HG02885 (cell line): Measurements from ENCODE around the gene SERF2.
"Not testable (repeated sequence)": the region's sequence is repeated elsewhere in the genome, so short reads cannot be mapped to it uniquely, and the experiment has no call there.

Experiments used
- ATAC-seq: cut with Tn5 transposase; IDR thresholded peaks from one replicate; pipeline ENCODE4 v1.9.1; 2021; ENCODE audit warnings: mild to moderate bottlenecking; ENCODE audit not compliant: unreplicated experiment, poor library complexity

Gene SERF2

DNA sequence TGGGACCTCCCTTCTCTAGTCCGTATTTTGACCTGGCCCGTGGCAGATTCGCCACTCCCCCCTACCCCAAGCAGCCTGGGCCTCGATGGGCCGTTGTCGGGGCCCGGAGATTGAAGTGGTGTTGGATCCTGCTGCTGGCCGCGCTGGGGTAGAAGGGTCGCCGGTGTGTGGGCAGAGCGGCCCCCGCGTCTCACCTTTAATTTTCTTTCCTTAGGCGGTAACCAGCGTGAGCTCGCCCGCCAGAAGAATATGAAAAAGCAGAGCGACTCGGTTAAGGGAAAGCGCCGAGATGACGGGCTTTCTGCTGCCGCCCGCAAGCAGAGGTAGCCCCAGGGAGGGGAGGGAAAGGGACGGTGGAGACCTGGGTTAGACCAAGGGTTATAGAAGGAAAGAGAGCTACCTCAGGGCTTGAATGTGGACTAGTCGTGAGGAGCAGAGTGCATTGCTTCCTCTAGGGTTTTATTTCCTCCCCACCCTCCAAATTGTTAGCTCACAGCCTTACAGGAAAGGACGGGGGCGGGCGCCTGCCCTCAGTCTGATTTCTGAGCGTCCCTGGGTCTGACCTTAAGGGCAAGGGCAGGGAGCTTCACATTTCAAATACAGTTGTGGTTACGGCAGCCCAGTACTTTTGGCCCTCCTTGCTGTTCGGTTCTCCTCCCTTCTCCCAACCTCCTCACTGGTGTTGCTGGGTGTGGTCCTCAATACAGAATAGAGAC lies 799 bp downstream of the SERF2 start:
- no peak for ATAC-seq

GRCh38 chr15:43793647-43794046 lies 1.5 kb downstream of the SERF2 start:
- ATAC-seq: no peak

DNA sequence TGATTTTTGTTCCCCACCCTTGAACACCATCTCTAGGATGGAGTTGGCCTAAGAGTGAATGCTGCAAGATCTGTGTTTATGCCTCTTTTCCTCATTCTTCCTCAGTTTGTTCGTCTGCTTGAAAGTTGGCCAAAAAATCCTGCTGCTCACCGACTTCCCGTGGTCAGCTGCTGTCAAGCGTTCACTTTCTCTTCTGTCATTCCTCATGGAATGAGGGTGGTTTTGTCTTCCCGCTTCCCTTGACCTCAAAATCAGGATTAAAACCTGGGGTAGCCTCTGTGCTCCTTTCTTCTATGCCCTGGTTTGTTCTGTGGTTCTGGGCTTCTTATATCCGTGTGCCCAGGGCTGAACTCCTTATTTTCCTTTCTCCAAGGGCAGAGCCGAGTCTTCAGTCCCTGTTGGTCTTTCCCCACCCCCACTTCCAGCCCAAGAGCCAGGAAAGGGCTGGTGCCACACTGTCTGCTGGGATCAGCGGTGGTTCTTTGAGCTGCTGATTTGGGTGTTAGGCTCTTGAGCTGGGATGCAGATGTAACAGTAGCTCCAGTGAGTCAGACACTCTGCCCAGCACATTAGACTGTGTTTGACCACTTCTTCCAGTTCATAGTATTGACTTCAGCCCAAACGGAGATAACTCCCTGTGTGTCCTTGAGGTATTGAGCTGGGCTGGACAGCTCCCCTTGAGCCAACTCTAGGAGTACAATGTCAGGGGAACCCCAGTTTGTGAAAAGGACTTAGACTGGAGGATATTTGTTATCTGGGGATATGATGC lies 2.3 kb downstream of the SERF2 start:
- no peak for ATAC-seq

GRCh38 chr15:43795197-43795596 lies 3.1 kb downstream of the SERF2 start:
- no peak for ATAC-seq

- ATAC-seq: no peak
These were observed 3.9 kb downstream of the SERF2 start for GRCh38 chr15:43795997-43796396.

- ATAC-seq: no peak
These were observed 4.4 kb downstream of the SERF2 start for GRCh38 chr15:43796566-43796965.

DNA sequence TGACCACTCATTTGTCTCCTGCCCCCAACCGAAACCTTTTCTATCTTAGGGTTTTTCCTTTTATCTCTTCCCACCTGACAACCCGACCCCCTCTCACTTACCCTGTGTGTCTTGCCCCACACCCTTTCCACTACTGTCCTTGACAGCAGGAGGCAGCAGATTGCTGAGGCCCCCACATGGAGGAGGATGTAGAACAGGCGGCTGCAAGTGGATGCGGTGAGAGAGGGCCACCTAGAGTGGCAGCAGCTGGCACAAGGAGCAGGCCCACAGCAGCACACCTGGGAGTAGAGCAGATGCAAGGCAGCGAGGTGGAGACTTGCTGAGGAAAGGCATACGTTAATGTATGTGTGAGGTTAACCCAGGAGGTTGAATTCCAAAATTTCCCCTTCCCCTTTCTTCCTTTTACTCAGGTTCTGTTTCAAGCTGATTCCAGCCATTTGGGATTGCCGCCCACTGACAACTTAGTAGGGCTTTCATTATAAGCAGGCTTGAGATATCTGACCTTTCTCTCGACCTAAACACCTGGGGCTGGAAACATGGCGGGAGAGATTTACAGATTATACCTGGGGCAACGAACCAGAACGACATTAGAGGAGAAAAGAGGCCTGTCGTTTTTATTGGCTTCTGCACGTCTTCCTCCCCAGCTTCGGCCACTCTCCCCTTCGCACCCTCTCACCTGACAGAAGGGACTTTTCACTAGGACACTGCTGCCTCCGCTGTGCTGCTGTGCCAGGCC lies 7.3 kb downstream of the SERF2 start:
- no peak for ATAC-seq

DNA sequence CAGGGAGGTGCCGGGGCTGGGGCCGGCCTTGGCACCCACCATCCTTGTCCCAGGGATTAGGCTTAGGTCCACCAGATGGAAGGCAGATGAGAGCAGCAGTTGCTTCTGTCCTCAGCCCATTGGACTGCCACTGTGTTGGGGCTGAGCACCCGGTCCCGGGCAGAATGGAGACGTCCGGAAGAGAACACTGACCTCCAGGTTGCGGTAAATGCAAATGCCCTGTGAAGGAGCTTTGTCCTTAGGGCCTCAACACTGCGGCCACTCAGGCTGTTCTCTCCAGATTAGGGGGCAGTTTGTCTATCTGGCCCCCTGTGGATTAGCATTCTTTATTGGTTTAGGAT lies 7.8 kb downstream of the SERF2 start, which contains the start of gene SERINC4:
TSS of gene SERINC4 (minus strand) at position 276 of the 341 bp plus-strand sequence. CDS start at position 42, 234 bp downstream.
- no peak for ATAC-seq

DNA sequence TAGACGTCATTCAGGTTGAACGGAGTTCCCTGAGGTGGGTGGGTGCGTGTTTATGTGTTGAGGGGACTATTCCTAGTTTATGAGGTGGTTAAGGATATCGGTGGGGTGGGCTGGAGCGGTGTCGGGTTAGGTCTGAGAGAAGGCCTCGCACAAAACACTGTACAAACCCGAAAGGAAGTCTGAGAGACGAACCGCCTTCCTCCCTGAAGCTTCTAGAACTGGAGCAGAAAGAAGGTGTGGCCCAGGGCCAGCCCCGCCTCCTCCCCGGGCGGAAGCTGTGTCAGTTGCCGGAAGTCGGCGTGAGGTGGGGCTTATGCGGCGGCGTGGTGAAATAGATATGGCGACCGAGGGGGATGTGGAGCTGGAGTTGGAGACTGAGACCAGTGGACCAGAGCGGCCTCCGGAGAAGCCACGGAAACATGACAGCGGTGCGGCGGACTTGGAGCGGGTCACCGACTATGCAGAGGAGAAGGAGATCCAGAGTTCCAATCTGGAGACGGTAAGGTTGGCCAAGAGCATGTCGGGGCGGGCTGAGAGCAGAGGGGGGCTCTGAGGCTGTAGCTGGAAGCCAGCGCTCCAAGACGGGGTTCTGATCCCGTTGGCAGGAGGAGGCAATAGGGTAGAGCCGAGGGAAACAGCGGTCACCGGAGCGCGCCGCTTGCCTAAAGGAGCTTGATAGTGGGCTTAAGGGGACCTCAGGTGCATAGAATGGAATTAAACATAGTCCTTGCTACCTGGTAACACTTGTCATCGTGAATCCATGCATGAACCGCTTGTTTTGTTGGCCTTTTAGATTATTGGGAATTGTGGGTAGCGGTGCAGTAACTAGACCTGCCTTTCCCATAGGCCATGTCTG lies 8.4 kb downstream of the SERF2 start, which contains the start of gene HYPK:
TSS of gene HYPK (plus strand) at position 314 of the 856 bp plus-strand sequence. CDS start at position 338, 24 bp downstream.
- ATAC-seq: peak; percentile 91

- not testable (repeated sequence) for ATAC-seq
These were observed 10.6 kb downstream of the SERF2 start for GRCh38 chr15:43802676-43803075.

DNA sequence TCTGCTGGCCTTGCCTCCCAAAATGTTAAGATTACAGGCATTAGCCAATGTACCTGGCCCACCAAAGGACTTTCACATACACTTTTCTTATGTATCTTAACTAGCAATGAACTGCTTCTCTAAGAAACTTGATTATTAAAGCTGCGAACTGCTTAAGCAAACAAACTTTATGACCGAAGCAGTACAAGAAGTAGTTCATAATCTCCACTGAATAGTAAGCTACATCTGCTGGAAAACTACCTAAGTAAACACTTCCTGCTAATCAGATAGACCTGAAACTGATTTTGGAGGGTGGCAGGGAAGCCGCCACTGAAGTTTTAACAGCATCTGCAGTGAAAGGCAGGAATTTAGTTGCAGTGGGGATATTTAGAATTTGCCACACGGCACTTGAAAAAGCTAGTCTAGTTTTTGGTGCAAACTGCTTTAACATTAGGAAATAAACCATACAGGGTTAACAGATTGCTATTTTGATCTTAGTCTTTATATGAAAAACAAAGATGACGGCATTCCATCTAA lies 16.4 kb downstream of the SERF2 start:
- ATAC-seq: no peak

DNA sequence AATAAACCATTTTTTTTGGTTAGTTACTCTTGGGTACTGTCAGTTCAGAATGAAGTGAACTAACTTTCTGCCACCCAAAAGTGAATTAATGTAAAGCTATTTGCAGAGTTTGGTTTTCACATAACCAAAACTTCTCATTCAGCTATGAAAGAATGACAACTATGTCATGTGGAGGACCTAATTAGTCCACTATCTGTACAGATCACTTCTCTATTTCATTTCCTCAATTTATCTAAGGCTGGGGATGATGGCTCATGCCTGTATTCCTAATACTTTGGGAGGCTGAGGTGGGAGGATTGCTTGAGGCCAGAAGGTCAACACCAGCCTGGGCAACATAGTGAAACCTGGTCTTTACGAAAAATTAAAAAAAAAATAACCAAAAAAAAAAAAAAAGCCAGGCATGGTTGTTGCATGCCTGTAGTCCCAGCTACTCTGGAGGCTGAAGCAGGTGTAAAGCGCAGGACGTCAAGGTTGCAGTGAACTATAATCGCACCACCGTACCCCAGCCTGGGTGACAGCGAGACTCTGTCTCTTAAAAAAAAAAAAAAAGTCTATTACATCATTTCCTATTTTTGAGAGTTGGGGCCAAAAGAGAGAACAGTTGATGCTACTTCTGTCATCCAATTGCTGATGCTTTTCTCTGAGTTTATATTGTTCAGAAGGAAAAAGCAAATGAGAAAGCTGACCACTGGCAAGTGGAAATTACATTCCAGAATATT lies 17.0 kb downstream of the SERF2 start:
- ATAC-seq: peak; percentile 79

DNA sequence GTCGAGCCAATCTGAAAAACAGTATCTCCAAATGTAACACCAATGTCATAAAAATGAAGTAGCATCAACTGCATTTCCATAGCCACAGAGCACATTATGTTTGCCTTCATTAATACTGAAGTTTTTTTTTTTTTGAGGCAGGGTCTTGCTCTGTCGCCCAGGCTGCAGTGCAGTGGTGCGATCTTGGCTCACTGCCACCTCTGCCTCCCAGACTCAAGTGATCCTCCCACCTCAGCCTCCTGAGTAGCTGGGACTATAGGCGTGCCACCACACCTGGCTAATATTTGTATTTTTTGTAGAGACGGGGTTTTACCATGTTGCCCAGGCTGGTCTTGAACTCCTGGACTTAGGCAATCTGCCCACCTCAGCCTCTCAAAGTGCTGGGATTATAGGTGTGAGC lies 22.9 kb downstream of the SERF2 start:
- ATAC-seq: not testable (repeated sequence)

- no peak for ATAC-seq
These were observed 29.4 kb downstream of the SERF2 start for GRCh38 chr15:43821505-43821904.

DNA sequence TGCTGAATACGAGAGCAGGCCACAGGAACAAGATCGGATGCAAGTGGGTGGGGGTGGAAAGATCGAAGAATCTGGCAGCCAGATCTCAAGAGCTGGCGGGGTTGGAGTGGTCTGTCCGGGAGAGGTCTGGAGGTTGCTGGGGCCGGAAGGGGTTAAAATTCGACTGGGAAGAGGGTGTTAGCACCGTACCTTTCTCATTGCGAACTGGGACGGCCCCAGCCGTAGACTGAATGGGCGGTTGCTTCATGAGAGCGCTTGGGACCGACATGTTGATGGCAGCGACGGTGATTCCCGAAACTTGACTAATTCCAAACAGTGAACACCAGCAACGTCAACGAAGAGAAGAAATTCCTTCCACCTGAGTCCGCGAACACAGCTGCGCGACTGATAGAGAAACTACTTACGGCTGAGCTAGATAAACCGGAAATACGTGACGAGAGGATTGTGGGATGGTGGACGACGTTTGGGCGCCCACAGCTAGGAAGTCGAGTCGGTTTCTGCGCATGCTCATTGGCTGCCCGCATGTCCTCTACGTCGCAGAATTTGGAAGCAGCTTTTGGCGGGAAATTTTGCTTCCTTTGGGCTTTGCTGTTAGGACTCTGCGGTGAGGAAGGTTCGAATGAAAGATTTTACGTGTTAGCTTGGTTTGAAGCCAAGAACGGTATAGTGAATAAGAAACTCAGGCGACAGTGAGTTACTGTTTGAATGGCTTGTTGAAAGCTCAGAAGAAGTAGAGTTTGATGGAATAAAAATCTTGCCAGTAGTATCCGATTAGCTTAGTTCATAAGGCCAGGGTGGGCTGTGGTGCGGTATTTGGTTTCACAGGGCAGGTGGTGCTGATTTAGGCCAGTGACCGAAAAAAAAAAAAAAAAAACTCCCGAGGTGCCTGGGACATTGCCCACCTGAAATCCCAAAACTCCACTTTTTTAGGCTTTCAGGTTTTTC lies 32.5 kb downstream of the SERF2 start, which contains the start of gene MFAP1:
TSS of gene MFAP1 (minus strand) at position 389 of the 945 bp plus-strand sequence. CDS start at position 268, 121 bp downstream.
- ATAC-seq: peak; percentile 76

DNA sequence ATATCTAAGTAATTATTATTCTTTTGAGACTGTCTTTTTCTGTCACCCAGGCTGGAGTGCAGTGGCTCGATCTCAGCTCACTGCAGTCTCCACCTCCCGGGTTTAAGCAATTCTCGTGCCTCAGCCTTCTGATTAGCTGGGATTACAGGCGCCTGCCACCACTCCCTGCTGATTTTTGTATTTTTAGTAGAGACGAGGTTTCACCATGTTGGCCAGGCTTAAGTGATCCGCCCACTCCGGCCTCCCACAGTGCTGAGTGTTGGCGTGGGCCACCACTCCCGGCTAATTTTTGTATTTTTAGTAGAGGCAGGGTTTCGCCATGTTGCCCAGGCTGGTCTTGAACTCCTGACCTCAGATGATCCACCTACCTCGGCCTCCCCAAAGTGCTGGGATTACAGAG lies 33.2 kb downstream of the SERF2 start:
- ATAC-seq: not testable (repeated sequence)

GRCh38 chr15:43826029-43826507 lies 33.9 kb downstream of the SERF2 start:
- no peak for ATAC-seq
